GM18951 (cell line): Measurements from ENCODE around the gene ZNF365.

Source experiments
- POLR2A ChIP-seq: IDR thresholded peaks from 4 replicates; pipeline ENCODE4 v1.6.1; 2011; ENCODE audit warnings: mild to moderate bottlenecking; ENCODE audit not compliant: insufficient read length, insufficient read depth; ENCODE audit errors: extremely low read depth
- in situ Hi-C: fragments of 300-500 bp; cut with MboI; formaldehyde crosslinking; loops from one replicate; pipeline ENCODE4 v1.12.0; 2022; ENCODE audit warnings: low sequenced_read_pairs, mixed read lengths, inconsistent platforms; ENCODE audit not compliant: unreplicated experiment

The ZNF365 gene

GRCh38 chr10:62446627-62447026 lies 72.5 kb downstream of the ZNF365 start:
- in situ Hi-C loops, result loop anchor here (25.0 kb wide), 1 partner anchor 409 kb away; no protein-coding TSS in a partner anchor
- TF ChIP-seq POLR2A, result no peak

- in situ Hi-C loops, result no loop called here
- TF ChIP-seq POLR2A, result no peak
Observed at GRCh38 chr10:62450912-62451610, 76.9 kb downstream of the ZNF365 start.

- in situ Hi-C loops, result no loop called here
- TF ChIP-seq POLR2A, result no peak
Observed at GRCh38 chr10:62451611-62451975, 77.4 kb downstream of the ZNF365 start.
